Measurements from ENCODE around the gene TOLLIP.

- TF ChIP-seq SP1 (IDR thresholded peaks at IDR 0.05) (no peak), ARNT (IDR thresholded peaks at IDR 0.05) (no peak), SUZ12 (IDR thresholded peaks at IDR 0.05) (no peak), TARDBP (IDR thresholded peaks at IDR 0.05) (no peak)
Observed at GRCh38 chr11:1275021-1275420, 34.4 kb downstream of the TOLLIP start.
